GM19397 (cell line): ENCODE results near the gene MGP.

Experiments used
- ATAC-seq: cut with Tn5 transposase; IDR thresholded peaks from one replicate; pipeline ENCODE4 v1.9.1; 2021; ENCODE audit warnings: mild to moderate bottlenecking, moderate library complexity; ENCODE audit not compliant: unreplicated experiment

The MGP gene

GRCh38 chr12:14833336-14833735 is 52.3 kb downstream of the MGP start:
- ATAC-seq: no peak
